Central memory CD4-positive, alpha-beta T cell (primary cell): ENCODE results near the gene KMT2B.

ENCODE experiments used
- DNase-seq: peaks from one replicate; pipeline ENCODE4 v3.0.0; 2022

The KMT2B gene

GRCh38 chr19:35783469-35784434 lies 65.9 kb downstream of the KMT2B start:
- no peak for DNase-seq

- no peak for DNase-seq
These were observed 66.9 kb downstream of the KMT2B start for GRCh38 chr19:35784503-35785338.

- no peak for DNase-seq
These were observed 67.5 kb downstream of the KMT2B start for GRCh38 chr19:35785339-35785627.

GRCh38 chr19:35786299-35787160 lies 68.7 kb downstream of the KMT2B start:
- DNase-seq, result no peak

GRCh38 chr19:35787227-35787799 lies 69.5 kb downstream of the KMT2B start:
- DNase-seq, result no peak
